GM19438 (cell line): ENCODE data around the gene ZNF771.
A peak's percentile ranks its signal among the peaks of the same experiment; 100 is the strongest.
"Not testable (repeated sequence)": the region's sequence is repeated elsewhere in the genome, so short reads cannot be mapped to it uniquely, and the experiment has no call there.

ENCODE experiments used
- ATAC-seq: cut with Tn5 transposase; IDR thresholded peaks from one replicate; pipeline ENCODE4 v1.9.1; 2021; ENCODE audit warnings: low read depth; ENCODE audit not compliant: unreplicated experiment

The ZNF771 gene

GRCh38 chr16:30458561-30459394, 51.4 kb downstream of the ZNF771 start:
- peak; percentile 70 for ATAC-seq

DNA sequence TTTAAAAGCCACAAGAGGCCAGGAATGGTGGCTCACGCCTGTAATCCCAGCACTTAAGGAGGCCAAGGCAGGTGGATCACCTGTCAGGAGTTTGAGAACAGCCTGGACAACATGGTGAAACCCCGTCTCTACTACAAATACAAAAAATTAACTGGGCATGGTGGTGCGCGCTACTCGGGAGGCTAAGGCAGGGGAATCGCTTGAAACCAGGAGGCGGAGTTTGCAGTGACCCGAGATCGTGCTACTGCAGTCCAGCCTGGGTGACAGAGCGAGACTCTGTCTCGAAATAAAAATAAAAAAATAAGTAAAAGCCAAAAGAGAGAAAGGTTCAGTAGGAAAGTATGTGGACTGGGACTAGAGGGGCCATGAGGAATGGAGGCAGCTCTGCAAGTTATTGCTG, 52.0 kb downstream of the ZNF771 start:
- peak; percentile 24 for ATAC-seq

- not testable (repeated sequence) for ATAC-seq
Observed at GRCh38 chr16:30461426-30461825, 54.0 kb downstream of the ZNF771 start.

- no peak for ATAC-seq
Observed at GRCh38 chr16:30464078-30464477, 56.7 kb downstream of the ZNF771 start.
